Muscle of back (tissue), 11 donors: ENCODE results near the gene PLEKHG3. TPM values are rescaled to one million over a fixed set of nuclear protein-coding genes. Genes with fewer than 3 reads are reported as not detected.
A peak's percentile ranks its signal among the peaks of the same experiment; 100 is the strongest.

Source experiments
- DNase-seq, 3 donors: peaks; one replicate each; pipeline versions ENCODE4 v3.0.0 to v3.0.0-alpha.2; 2013
- polyA plus RNA-seq, 10 donors: library from polyadenylated mRNA; unstranded; fragments of 120-200 nt; gene quantifications; one replicate each; pipeline ENCODE4 v1.2.1, GENCODE V29; 2013; ENCODE audit not compliant: insufficient read length in 10 of 10

Gene PLEKHG3
- polyA plus RNA-seq, 10 donors = 17.4 to 34.5 (median 22.6) TPM

GRCh38 chr14:64745511-64746091 is 41.4 kb downstream of the PLEKHG3 start:
- DNase-seq = no peak

DNA sequence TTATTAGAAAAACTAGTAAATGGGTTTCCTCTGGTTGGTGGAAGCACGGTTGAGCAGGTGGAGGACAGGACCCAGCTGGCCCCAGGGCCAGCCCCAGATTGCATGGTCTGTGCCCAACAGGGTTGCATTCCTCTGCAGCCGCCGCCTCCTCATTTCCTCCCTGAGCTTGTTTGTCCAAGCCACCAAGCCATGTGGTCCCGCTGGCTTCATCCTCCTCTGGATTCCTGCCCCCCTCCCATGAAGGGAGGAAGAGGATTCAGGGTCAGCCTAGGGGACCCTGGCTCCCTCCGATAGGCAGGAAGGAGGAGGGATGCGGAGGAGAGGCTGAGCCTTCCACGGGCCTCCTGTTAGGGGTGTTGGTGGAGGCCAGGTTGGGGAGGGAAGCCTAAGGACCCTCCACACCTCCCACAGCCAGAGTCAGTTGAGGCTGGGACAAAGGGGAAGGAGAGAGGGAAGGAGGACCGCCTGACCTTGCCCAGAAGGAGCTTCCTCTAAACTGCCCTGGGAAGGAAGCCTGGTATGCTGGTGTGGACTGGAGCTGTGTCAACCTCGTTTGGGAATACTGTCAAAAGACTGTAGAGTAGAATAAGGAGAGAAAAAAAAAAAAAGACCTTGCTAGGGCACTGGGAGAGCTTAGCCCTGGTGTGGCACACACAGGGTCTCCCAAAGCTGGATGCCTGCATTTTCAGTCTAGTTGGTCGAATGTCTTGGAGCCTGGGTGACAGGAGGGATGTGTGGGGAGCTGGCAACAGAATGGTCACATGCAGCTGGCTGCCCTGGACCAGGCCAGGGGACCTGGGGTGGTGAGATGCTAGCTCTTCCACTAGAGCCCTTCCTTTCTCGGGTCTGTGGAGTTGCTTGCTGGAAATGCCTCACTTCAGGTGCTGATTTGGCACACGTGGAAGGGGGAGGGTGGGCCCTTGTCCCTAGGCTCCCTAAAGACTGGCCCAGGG is 42.4 kb downstream of the PLEKHG3 start:
- DNase-seq = no peak

DNA sequence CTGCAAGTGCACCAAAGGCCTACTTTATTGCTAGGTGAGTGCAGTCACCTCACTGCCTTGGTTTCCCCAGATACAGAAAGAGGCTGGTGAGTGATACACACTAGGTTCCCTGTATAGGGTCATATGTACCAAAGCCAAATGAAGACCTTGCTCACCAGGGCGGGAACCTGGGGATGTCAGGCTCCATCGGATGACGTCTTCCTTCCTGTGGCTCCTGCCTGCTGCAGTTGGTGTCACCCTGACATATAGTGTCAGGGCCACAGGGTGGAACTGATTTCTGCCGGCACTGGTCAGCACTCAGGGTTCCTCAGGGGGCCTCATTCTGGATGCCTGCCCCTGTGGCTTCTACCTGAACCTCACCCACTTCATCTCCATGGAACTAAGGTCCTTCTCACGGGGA is 43.1 kb downstream of the PLEKHG3 start:
- no peak for DNase-seq

DNA sequence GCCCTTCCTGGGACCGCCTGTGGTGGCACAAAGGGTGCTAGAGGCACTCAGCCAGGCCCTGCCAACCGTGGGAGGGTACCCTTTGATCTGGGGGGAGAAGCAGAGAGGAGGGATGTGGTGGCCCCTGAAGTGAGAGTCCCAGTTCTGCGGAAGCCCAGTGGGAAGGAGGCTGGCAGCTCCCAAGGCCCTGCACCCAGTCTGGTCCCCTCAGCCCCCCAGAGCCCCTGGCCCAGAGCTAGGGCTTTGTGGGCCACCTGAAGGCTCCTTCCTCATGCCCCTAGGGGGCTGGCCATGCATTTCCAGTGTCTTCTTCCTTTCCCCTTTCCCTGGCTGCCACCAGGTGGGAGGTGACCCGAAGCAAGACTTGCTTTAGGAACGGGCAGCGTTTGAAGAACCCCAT is 44.3 kb downstream of the PLEKHG3 start:
- no peak for DNase-seq

DNA sequence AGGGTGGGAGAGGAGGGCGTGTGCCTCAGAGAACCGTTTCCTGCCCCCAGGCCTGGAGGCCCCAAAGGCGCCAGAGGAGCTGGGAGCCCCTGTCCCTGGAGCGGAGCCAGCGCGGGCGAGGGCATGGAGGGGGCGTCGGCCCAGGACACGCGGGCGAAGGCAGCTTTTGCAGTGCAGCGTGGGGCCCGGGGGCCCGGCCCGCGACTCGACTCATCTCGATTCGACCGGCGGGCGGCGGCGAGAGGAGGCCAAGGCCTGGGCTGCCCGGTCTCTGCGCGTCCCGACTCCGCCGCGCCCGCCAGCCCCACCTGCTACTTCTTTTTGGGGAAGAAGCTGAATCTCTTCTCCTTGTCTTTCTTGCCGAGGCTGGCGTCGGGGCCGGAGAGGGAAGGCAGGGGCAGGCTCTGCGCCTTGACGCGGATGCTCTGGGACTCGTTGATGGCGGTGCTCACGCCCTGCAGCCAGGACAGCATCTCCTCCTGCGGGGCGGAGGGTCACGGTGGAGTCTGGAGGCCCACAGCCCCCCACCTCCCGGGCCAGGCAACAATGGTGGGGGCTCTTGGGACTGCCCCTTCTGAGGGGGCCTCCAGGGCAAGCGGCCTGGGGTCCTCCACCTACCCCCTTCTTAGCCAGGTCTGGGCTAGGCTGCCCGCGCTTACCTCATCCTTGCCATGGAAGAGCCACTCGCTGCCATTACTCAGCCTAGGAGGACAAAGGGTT is 44.9 kb downstream of the PLEKHG3 start:
- DNase-seq = no peak

- no peak for DNase-seq
Observed at GRCh38 chr14:64752909-64753308, 48.7 kb downstream of the PLEKHG3 start.

DNA sequence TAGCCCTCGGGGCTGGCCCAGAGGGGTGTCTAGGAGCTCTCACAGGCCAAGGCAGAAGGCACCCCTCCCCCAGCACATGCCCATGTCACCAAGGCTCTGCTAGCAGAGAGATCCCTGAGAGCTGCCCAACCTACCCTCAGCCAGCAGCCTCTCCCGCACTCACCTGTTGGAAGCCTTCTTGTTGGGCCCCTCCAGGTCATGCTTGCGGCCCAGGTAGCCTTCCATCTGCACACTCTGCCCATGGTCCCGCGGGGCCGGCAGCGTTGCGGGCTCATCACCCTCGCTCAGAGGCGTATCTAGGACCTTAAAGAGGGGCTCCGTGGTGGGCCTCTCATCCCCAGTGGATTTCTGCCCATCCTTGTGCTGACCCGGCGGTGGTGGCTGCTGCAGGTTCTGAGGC is 49.1 kb downstream of the PLEKHG3 start:
- DNase-seq = no peak

- no peak for DNase-seq
Observed at GRCh38 chr14:64753999-64754398, 49.8 kb downstream of the PLEKHG3 start.

DNA sequence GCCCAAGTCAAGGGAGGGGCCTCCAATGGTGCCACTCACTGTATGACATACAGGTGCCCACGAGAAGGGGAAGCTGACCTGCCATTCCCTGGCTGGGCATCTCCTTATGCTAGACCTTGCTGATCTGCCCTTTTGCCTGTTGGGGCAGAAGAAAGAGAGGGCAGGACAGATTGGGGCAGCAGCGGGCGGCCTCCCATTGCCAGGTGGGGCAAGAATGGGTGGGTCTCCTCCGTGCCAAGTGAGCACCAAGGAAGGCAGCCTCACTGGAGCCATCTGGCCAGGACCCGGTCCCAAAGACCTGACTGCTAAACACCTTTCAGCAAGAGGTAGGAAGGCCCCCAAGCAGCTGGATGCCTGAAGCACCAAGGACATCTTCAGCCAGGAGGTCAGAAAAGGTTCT is 50.5 kb downstream of the PLEKHG3 start:
- no peak for DNase-seq

- DNase-seq = peak in 1 of 3 donors; percentile 13
Observed at GRCh38 chr14:64755781-64756221, 51.6 kb downstream of the PLEKHG3 start.

GRCh38 chr14:64756712-64757111 is 52.5 kb downstream of the PLEKHG3 start:
- DNase-seq = no peak

DNA sequence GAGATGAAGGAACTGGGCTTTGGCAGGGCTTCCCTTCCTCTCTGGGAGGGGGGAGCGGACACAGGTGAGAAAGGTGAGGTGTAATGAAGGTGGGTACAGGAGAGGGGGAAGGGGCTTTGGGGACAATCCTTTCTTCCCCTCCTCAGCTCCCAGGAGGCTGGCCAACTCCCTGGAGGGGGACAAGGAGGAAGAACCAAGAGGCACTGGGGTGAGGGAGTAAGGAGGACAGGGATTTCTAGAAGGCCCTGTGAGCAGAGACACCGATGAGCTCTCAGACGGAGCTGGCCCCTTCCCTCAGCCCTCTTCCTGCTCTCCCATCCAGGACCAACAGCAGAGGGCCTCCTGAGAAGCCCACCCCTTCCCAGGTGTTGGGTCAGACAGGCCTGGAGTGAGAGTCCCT is 53.4 kb downstream of the PLEKHG3 start:
- no peak for DNase-seq

DNA sequence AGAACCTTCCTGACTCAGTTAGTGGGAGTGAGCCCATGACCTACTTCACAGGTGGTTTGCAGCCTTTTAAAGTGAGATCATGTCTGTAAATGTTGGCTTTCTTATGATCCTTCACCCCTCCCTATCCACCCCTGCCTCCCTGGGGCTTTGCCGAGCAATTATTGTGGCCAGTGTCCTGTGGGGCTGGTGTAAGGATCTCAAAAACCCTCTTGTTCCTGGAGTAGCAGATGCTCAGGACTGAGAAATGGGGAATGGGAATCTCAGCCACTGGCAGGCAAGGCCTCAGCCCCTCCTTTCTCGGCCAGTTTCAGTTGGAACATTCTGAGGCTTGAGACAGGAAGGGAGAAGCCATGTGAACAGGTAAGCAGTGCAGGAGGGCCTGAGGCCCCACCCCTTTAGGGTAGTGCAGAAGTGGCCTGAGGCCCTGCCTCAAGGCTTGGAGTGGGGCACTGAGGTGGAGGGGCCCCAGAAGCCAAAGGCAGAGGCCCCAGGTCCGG is 53.8 kb downstream of the PLEKHG3 start:
- DNase-seq = peak in 2 of 3 donors; percentile 21 to 79

DNA sequence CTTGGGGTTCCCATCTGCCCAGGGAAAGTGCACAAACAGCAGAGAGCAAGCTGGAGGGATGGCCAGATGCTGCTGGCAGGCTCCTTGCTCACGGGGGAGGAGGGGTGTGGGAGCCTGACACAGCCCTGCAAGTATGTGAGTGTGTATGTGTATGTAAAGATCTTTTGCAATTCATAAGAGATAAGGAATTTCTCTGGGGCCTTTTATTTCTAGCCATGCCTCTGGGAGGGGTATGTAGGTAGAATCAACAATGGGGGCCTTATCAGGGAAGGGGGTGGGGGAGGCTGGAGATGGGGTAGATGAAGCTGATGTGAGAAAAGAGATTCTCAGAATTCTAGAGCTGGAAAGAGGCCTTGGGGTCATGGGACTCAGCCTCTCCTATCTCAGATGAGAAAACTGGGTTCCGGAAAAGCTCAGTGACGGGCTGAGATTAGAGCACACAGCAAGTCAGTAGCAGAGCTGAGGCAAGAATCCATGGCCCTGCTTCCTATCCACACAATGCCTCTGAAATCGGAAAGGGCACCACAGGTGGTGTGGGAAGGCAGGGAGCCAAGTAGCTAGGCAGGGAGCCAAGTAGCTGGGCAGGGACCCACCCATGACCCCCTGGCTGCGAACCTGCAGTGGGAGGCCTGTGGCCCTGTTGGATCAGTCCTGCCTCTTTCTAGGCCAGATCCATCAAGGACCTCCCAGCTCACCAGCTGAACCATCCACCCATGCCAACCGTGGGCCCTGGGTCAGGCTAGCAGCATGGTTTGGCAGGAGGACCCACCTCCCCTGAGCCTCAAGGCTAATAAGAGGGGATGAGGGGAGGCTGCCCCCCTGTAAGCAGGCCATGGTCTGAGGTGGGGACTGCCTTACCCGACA is 54.7 kb downstream of the PLEKHG3 start:
- DNase-seq = peak; percentile 66 to 89 (median 83)

GRCh38 chr14:64759555-64759938 is 55.3 kb downstream of the PLEKHG3 start:
- DNase-seq = no peak

DNA sequence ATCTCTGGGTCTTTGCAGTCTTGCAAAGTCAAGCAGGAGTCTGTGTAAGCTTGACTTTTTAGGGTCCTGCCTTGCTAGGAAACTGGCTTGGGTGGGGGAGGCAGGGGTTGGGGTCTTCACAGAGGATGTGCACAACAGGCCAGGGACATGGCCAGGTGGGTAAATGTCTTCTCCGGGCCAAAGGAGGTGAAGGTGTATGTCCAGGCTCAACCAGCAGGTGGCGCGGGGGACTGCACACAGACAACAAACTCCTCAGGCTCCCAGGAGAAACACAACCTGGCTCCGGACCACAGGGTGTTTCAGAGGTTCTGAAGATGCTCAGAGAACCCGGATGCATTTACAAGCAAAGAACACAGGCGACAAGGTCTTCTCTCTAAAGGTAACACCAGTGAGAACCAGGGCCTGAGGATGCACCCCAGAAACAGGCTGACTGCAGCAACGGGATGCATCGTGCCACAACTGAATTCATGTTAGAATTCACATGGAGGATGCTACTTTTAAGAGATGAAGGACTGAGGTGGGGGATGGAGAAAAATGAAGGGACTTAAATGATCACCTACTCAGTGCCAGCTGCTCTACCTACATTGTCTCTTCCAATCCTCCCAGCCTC is 56.0 kb downstream of the PLEKHG3 start:
- peak; percentile 12 to 47 (median 25) for DNase-seq

- DNase-seq = no peak
Observed at GRCh38 chr14:64760916-64761315, 56.7 kb downstream of the PLEKHG3 start.

GRCh38 chr14:64761441-64762043 is 57.3 kb downstream of the PLEKHG3 start:
- DNase-seq = peak in 1 of 3 donors; percentile 17

GRCh38 chr14:64762044-64763034 is 58.1 kb downstream of the PLEKHG3 start:
- DNase-seq = peak; percentile 86 to 93 (median 91)
